ENCODE data around the gene PIAS2. TPM values are rescaled to one million over a fixed set of nuclear protein-coding genes. Genes with fewer than 3 reads are reported as not detected.

Gene PIAS2
- total and polyA plus RNA-seq, 10 donors: 4.0 to 58.4 (median 38.3) TPM

- WGBS, 5 donors: 53 to 72% (median 65%) methylated on average over 3 of the region's 3 CpGs
These were observed 25.5 kb downstream of the PIAS2 start for GRCh38 chr18:46891742-46892214.

GRCh38 chr18:46888965-46889364, 28.3 kb downstream of the PIAS2 start:
- no peak for DNase-seq
- no peak for TF ChIP-seq POLR2AphosphoS5 (IDR thresholded peaks at IDR 0.05)
- no peak for TF ChIP-seq CTCF (IDR thresholded peaks at IDR 0.05 in 8 of 11, conservative IDR thresholded peaks at IDR 0.05 in 3 of 11)
- no peak for TF ChIP-seq POLR2A (IDR thresholded peaks at IDR 0.05)
- peaks cover 0 to 22% (median 3%) of the 10 kb centered on the region in 6 donors for H3K4me1 ChIP-seq
- H3K27ac ChIP-seq: no peak overlapping the region
- intact Hi-C loops (cut with DNase I; ENCODE audit: low total_unique reads): no loop called here
- H3K9me3 ChIP-seq: peaks cover 0 to 25% (median 24%) of the 10 kb centered on the region in 8 donors
- H3K4me3 ChIP-seq: no peak overlapping the region
- H3K27me3 ChIP-seq (replicated peaks in 1 of 7): no peaks in the 10 kb centered on the region
- H3K36me3 ChIP-seq: peaks cover 3 to 34% (median 29%) of the 10 kb centered on the region in 6 donors
- WGBS, 5 donors: 92 to 100% (median 96%) methylated on average over 1 of the region's 1 CpG

More at GRCh38 chr18:46891742-46892214, 25.5 kb downstream of the PIAS2 start:
- Histone ChIP-seq H3K27ac (no peak overlapping the region), H3K36me3 (peaks cover 3 to 40% (median 29%) of the 10 kb centered on the region in 6 donors), H3K27me3 (replicated peaks in 1 of 7) (no peaks in the 10 kb centered on the region), H3K4me3 (no peak overlapping the region), H3K9me3 (peaks cover 0 to 25% (median 24%) of the 10 kb centered on the region in 8 donors), H3K4me1 (peaks cover 0 to 41% (median 7%) of the 10 kb centered on the region in 6 donors)
- intact Hi-C loops (cut with DNase I; ENCODE audit: low total_unique reads): no loop called here
- no peak for TF ChIP-seq POLR2AphosphoS5 (IDR thresholded peaks at IDR 0.05)
- no peak for TF ChIP-seq CTCF (IDR thresholded peaks at IDR 0.05 in 8 of 11, conservative IDR thresholded peaks at IDR 0.05 in 3 of 11)
- no peak for TF ChIP-seq POLR2A (IDR thresholded peaks at IDR 0.05)
- DNase-seq: no peak

GRCh38 chr18:46886893-46887292, 30.4 kb downstream of the PIAS2 start:
- Histone ChIP-seq H3K27me3 (replicated peaks in 1 of 7) (no peaks in the 10 kb centered on the region), H3K36me3 (peaks cover 3 to 36% (median 28%) of the 10 kb centered on the region in 6 donors), H3K4me3 (no peak overlapping the region), H3K27ac (no peak overlapping the region), H3K4me1 (peaks cover 0 to 6% (median 2%) of the 10 kb centered on the region in 6 donors), H3K9me3 (peaks cover 0 to 25% (median 24%) of the 10 kb centered on the region in 8 donors)
- WGBS, 5 donors: 91 to 95% (median 92%) methylated on average over 2 of the region's 2 CpGs
- intact Hi-C loops (cut with DNase I; ENCODE audit: low total_unique reads): no loop called here
- TF ChIP-seq POLR2A (IDR thresholded peaks at IDR 0.05) (no peak), CTCF (IDR thresholded peaks at IDR 0.05 in 8 of 11, conservative IDR thresholded peaks at IDR 0.05 in 3 of 11) (no peak), POLR2AphosphoS5 (IDR thresholded peaks at IDR 0.05) (no peak)
- DNase-seq: no peak

- intact Hi-C loops (cut with DNase I; ENCODE audit: low total_unique reads): no loop called here
- Histone ChIP-seq H3K27ac (no peak overlapping the region), H3K4me1 (no peaks in the 10 kb centered on the region), H3K27me3 (replicated peaks in 1 of 7) (no peaks in the 10 kb centered on the region), H3K4me3 (no peak overlapping the region), H3K9me3 (peaks cover 0 to 30% (median 28%) of the 10 kb centered on the region in 8 donors), H3K36me3 (peaks cover 0 to 32% (median 12%) of the 10 kb centered on the region in 6 donors)
- DNase-seq: no peak
- WGBS, 5 donors: 94 to 99% (median 98%) methylated on average over 4 of the region's 4 CpGs
- no peak for TF ChIP-seq POLR2AphosphoS5 (IDR thresholded peaks at IDR 0.05)
- no peak for TF ChIP-seq CTCF (IDR thresholded peaks at IDR 0.05 in 8 of 11, conservative IDR thresholded peaks at IDR 0.05 in 3 of 11)
- TF ChIP-seq POLR2A (IDR thresholded peaks at IDR 0.05): no peak
These were observed 34.1 kb downstream of the PIAS2 start for GRCh38 chr18:46883180-46883579.
